Subcutaneous abdominal adipose tissue (tissue), 5 donors: Measurements from ENCODE around the gene FAM3B.

ENCODE experiments used
- H3K27ac ChIP-seq: one replicate; pipeline ENCODE4 v1.7.0; 2013; ENCODE audit warnings: low read depth, mild to moderate bottlenecking, inconsistent platforms, low read length, moderate library complexity
- H3K27me3 ChIP-seq, 5 donors: one replicate each; pipeline ENCODE4 v1.7.0; 2013; ENCODE audit warnings: low read length in 5 of 5, inconsistent platforms in 1 of 5; ENCODE audit not compliant: control insufficient read depth in 5 of 5, insufficient read depth in 4 of 5
- H3K36me3 ChIP-seq, 5 donors: one replicate each; pipeline ENCODE4 v1.7.0; 2013; ENCODE audit warnings: low read length in 5 of 5; ENCODE audit not compliant: control insufficient read depth in 5 of 5, insufficient read depth in 5 of 5
- H3K4me1 ChIP-seq, 5 donors: one replicate each; pipeline ENCODE4 v1.7.0; 2013; ENCODE audit warnings: low read length in 5 of 5, mild to moderate bottlenecking in 3 of 5, moderate library complexity in 1 of 5; ENCODE audit not compliant: control insufficient read depth in 5 of 5, insufficient read depth in 5 of 5
- H3K4me3 ChIP-seq, 5 donors: one replicate each; pipeline ENCODE4 v1.7.0; 2013; ENCODE audit warnings: low read length in 5 of 5, low read depth in 1 of 5
- H3K9ac ChIP-seq, 5 donors: one replicate each; pipeline ENCODE4 v1.7.0; 2013; ENCODE audit warnings: low read length in 5 of 5, mild to moderate bottlenecking in 4 of 5, moderate library complexity in 3 of 5
- H3K9me3 ChIP-seq, 5 donors: one replicate each; pipeline ENCODE4 v1.7.0; 2013; ENCODE audit warnings: low read length in 5 of 5; ENCODE audit not compliant: control insufficient read depth in 5 of 5
- donor health status: healthy.
- donor health status: healthy.
- donor health status: healthy.
- donor health status: healthy.
- donor health status: healthy.

FAM3B gene

GRCh38 chr21:41317458-41317857 lies 857 bp downstream of the FAM3B start:
- no peak overlapping the region for H3K9ac ChIP-seq
- H3K36me3 ChIP-seq = no peaks in the 10 kb centered on the region
- no peak overlapping the region for H3K27ac ChIP-seq
- H3K4me1 ChIP-seq = peaks cover 0 to 15% (median 11%) of the 10 kb centered on the region in 5 donors
- no peak overlapping the region for H3K4me3 ChIP-seq
- H3K27me3 ChIP-seq = peaks cover 11 to 28% (median 16%) of the 10 kb centered on the region in 5 donors
- H3K9me3 ChIP-seq = no peaks in the 10 kb centered on the region

- peaks cover 11 to 28% (median 16%) of the 10 kb centered on the region in 5 donors for H3K27me3 ChIP-seq
- H3K36me3 ChIP-seq = no peaks in the 10 kb centered on the region
- no peak overlapping the region for H3K27ac ChIP-seq
- H3K4me1 ChIP-seq = peaks cover 0 to 15% (median 11%) of the 10 kb centered on the region in 5 donors
- no peak overlapping the region for H3K4me3 ChIP-seq
- H3K9ac ChIP-seq = no peak overlapping the region
- no peaks in the 10 kb centered on the region for H3K9me3 ChIP-seq
Measured at GRCh38 chr21:41318218-41318617, 1.6 kb downstream of the FAM3B start.

GRCh38 chr21:41319273-41319672 lies 2.7 kb downstream of the FAM3B start:
- peaks cover 0 to 15% (median 11%) of the 10 kb centered on the region in 5 donors for H3K4me1 ChIP-seq
- H3K4me3 ChIP-seq = no peak overlapping the region
- no peaks in the 10 kb centered on the region for H3K36me3 ChIP-seq
- peaks cover 11 to 28% (median 16%) of the 10 kb centered on the region in 5 donors for H3K27me3 ChIP-seq
- H3K9me3 ChIP-seq = no peaks in the 10 kb centered on the region
- H3K27ac ChIP-seq = no peak overlapping the region
- H3K9ac ChIP-seq = no peak overlapping the region

- Histone ChIP-seq H3K9me3 (no peaks in the 10 kb centered on the region), H3K4me1 (peaks cover 0 to 8% (median 6%) of the 10 kb centered on the region in 5 donors), H3K27me3 (peaks cover 4 to 18% (median 7%) of the 10 kb centered on the region in 5 donors), H3K4me3 (no peak overlapping the region), H3K36me3 (no peaks in the 10 kb centered on the region), H3K27ac (no peak overlapping the region), H3K9ac (no peak overlapping the region)
Measured at GRCh38 chr21:41321211-41321907, 4.8 kb downstream of the FAM3B start.

- H3K9me3 ChIP-seq = no peaks in the 10 kb centered on the region
- H3K36me3 ChIP-seq = no peaks in the 10 kb centered on the region
- no peak overlapping the region for H3K4me3 ChIP-seq
- H3K9ac ChIP-seq = no peak overlapping the region
- no peak overlapping the region for H3K27ac ChIP-seq
- H3K27me3 ChIP-seq = peaks cover under 1 to 12% (median 3%) of the 10 kb centered on the region in 5 donors
- H3K4me1 ChIP-seq = peaks cover 0 to 2% (median under 1%) of the 10 kb centered on the region in 5 donors
Measured at GRCh38 chr21:41321908-41322495, 5.4 kb downstream of the FAM3B start.

GRCh38 chr21:41322496-41323382 lies 6.1 kb downstream of the FAM3B start:
- Histone ChIP-seq H3K9me3 (no peaks in the 10 kb centered on the region), H3K27me3 (peaks cover 0 to 9% (median 3%) of the 10 kb centered on the region in 5 donors), H3K4me3 (no peak overlapping the region), H3K36me3 (no peaks in the 10 kb centered on the region), H3K27ac (no peak overlapping the region), H3K4me1 (no peaks in the 10 kb centered on the region), H3K9ac (no peak overlapping the region)

- Histone ChIP-seq H3K9ac (no peak overlapping the region), H3K27ac (no peak overlapping the region)
Measured at GRCh38 chr21:41325138-41325912, 8.7 kb downstream of the FAM3B start.

GRCh38 chr21:41326414-41327080 lies 9.9 kb downstream of the FAM3B start:
- Histone ChIP-seq H3K36me3 (no peaks in the 10 kb centered on the region), H3K9ac (no peak overlapping the region), H3K27ac (no peak overlapping the region), H3K27me3 (peaks cover 0 to 3% (median 0%) of the 10 kb centered on the region in 5 donors), H3K4me1 (no peaks in the 10 kb centered on the region), H3K4me3 (no peak overlapping the region), H3K9me3 (no peaks in the 10 kb centered on the region)

More at GRCh38 chr21:41325138-41325912, 8.7 kb downstream of the FAM3B start:
- H3K4me3 ChIP-seq = no peak overlapping the region
- no peaks in the 10 kb centered on the region for H3K9me3 ChIP-seq
- peaks cover 0 to 3% (median 0%) of the 10 kb centered on the region in 5 donors for H3K27me3 ChIP-seq
- no peaks in the 10 kb centered on the region for H3K4me1 ChIP-seq
- no peaks in the 10 kb centered on the region for H3K36me3 ChIP-seq

GRCh38 chr21:41327753-41328152 lies 11.2 kb downstream of the FAM3B start:
- Histone ChIP-seq H3K27ac (no peak overlapping the region), H3K4me1 (no peaks in the 10 kb centered on the region), H3K9me3 (no peaks in the 10 kb centered on the region), H3K4me3 (no peak overlapping the region), H3K36me3 (no peaks in the 10 kb centered on the region), H3K9ac (no peak overlapping the region), H3K27me3 (no peaks in the 10 kb centered on the region)
